ENCODE measurements around the gene TPST1.
"Not testable (repeated sequence)": the region's sequence is repeated elsewhere in the genome, so short reads cannot be mapped to it uniquely, and the experiment has no call there.

The TPST1 gene

GRCh38 chr7:66376264-66376945, 171.3 kb downstream of the TPST1 start:
- in situ Hi-C loops (cut with MboI; ENCODE audit: low sequenced_read_pairs) = no loop called here

- in situ Hi-C loops (cut with MboI; ENCODE audit: low sequenced_read_pairs) = no loop called here
Measured at GRCh38 chr7:66377045-66377444, 171.9 kb downstream of the TPST1 start.

- in situ Hi-C loops (cut with MboI; ENCODE audit: low sequenced_read_pairs) = no loop called here
Measured at GRCh38 chr7:66377714-66378113, 172.6 kb downstream of the TPST1 start.

- in situ Hi-C loops (cut with MboI; ENCODE audit: low sequenced_read_pairs) = no loop called here
Measured at GRCh38 chr7:66379542-66380160, 174.5 kb downstream of the TPST1 start.

GRCh38 chr7:66380272-66380888, 175.2 kb downstream of the TPST1 start:
- in situ Hi-C loops (cut with MboI; ENCODE audit: low sequenced_read_pairs) = no loop called here

- in situ Hi-C loops (cut with MboI; ENCODE audit: low sequenced_read_pairs) = not testable (repeated sequence)
Measured at GRCh38 chr7:66382182-66382923, 177.2 kb downstream of the TPST1 start.

GRCh38 chr7:66385191-66385905, 180.2 kb downstream of the TPST1 start:
- in situ Hi-C loops (cut with MboI; ENCODE audit: low sequenced_read_pairs) = not testable (repeated sequence)

GRCh38 chr7:66395128-66395571, 190.0 kb downstream of the TPST1 start:
- in situ Hi-C loops (cut with MboI; ENCODE audit: low sequenced_read_pairs) = not testable (repeated sequence)

- in situ Hi-C loops (cut with MboI; ENCODE audit: low sequenced_read_pairs) = not testable (repeated sequence)
Measured at GRCh38 chr7:66396052-66396451, 190.9 kb downstream of the TPST1 start.

- in situ Hi-C loops (cut with MboI; ENCODE audit: low sequenced_read_pairs) = not testable (repeated sequence)
Measured at GRCh38 chr7:66398841-66399240, 193.7 kb downstream of the TPST1 start.

- in situ Hi-C loops (cut with MboI; ENCODE audit: low sequenced_read_pairs) = no loop called here
Measured at GRCh38 chr7:66399566-66399965, 194.4 kb downstream of the TPST1 start.

GRCh38 chr7:66400400-66400799, 195.3 kb downstream of the TPST1 start:
- in situ Hi-C loops (cut with MboI; ENCODE audit: low sequenced_read_pairs) = no loop called here

GRCh38 chr7:66401126-66401525, 196.0 kb downstream of the TPST1 start:
- in situ Hi-C loops (cut with MboI; ENCODE audit: low sequenced_read_pairs) = not testable (repeated sequence)

- in situ Hi-C loops (cut with MboI; ENCODE audit: low sequenced_read_pairs) = not testable (repeated sequence)
Measured at GRCh38 chr7:66401932-66402331, 196.8 kb downstream of the TPST1 start.

GRCh38 chr7:66403564-66403963, 198.4 kb downstream of the TPST1 start:
- in situ Hi-C loops (cut with MboI; ENCODE audit: low sequenced_read_pairs) = no loop called here

- in situ Hi-C loops (cut with MboI; ENCODE audit: low sequenced_read_pairs) = no loop called here
Measured at GRCh38 chr7:66409493-66409892, 204.4 kb downstream of the TPST1 start.
